DOHH2 (cell line): ENCODE measurements around the gene TCP10L.

Experiments
- CTCF ChIP-seq: fragments of 200-600 bp; sonication (generic); IDR thresholded peaks from one replicate; pipeline ENCODE4 v1.5.1; 2014; ENCODE audit warnings: antibody characterized with exemption, mild to moderate bottlenecking, low read depth, low read length; ENCODE audit not compliant: poor library complexity, severe bottlenecking
- EZH2phosphoT487 ChIP-seq: fragments of 200-600 bp; sonication (generic); IDR thresholded peaks from 2 replicates; pipeline ENCODE4 v1.6.1; 2017; ENCODE audit warnings: borderline replicate concordance, mild to moderate bottlenecking, antibody characterized with exemption, low read length, moderate library complexity, mixed read lengths

- no peak for TF ChIP-seq EZH2phosphoT487
- TF ChIP-seq CTCF, result no peak
These were observed 40.6 kb downstream of the TCP10L start for GRCh38 chr21:32544697-32545096.
